ENCODE measurements around the gene SPATA1.
"Not testable (repeated sequence)": the region's sequence is repeated elsewhere in the genome, so short reads cannot be mapped to it uniquely, and the experiment has no call there.

The SPATA1 gene

GRCh38 chr1:84507887-84508286 is 1.7 kb downstream of the SPATA1 start:
- H3K27ac ChIP-seq (ENCODE audit: low read depth, low read length); H3K27me3 ChIP-seq (ENCODE audit: control insufficient read depth in 1 of 2, insufficient read depth in 2 of 2, low read length in 2 of 2); H3K9ac ChIP-seq (ENCODE audit: low read depth in 1 of 2, low read length in 2 of 2); H3K9me3 ChIP-seq (ENCODE audit: control insufficient read depth in 1 of 2, low read length in 2 of 2); H3K4me3 ChIP-seq (ENCODE audit: low read depth in 1 of 2, low read length in 2 of 2); H3K36me3 ChIP-seq (ENCODE audit: control insufficient read depth in 1 of 2, insufficient read depth in 2 of 2, low read length in 2 of 2): not testable (repeated sequence)
- peaks cover 23 to 25% of the 10 kb centered on the region in 2 donors for H3K4me1 ChIP-seq (ENCODE audit: control insufficient read depth in 1 of 2, insufficient read depth in 2 of 2, low read length in 2 of 2)

- H3K36me3 ChIP-seq (ENCODE audit: control insufficient read depth in 1 of 2, insufficient read depth in 2 of 2, low read length in 2 of 2): no peaks in the 10 kb centered on the region
- no peak overlapping the region for H3K4me3 ChIP-seq (ENCODE audit: low read depth in 1 of 2, low read length in 2 of 2)
- H3K27ac ChIP-seq (ENCODE audit: low read depth, low read length): no peak overlapping the region
- no peaks in the 10 kb centered on the region for H3K27me3 ChIP-seq (ENCODE audit: control insufficient read depth in 1 of 2, insufficient read depth in 2 of 2, low read length in 2 of 2)
- peaks cover 16 to 19% of the 10 kb centered on the region in 2 donors for H3K4me1 ChIP-seq (ENCODE audit: control insufficient read depth in 1 of 2, insufficient read depth in 2 of 2, low read length in 2 of 2)
- H3K9ac ChIP-seq (ENCODE audit: low read depth in 1 of 2, low read length in 2 of 2): no peak overlapping the region
- peaks cover 0 to 6% of the 10 kb centered on the region in 2 donors for H3K9me3 ChIP-seq (ENCODE audit: control insufficient read depth in 1 of 2, low read length in 2 of 2)
Observed at GRCh38 chr1:84508510-84508909, 2.3 kb downstream of the SPATA1 start.

- H3K9me3 ChIP-seq (ENCODE audit: control insufficient read depth in 1 of 2, low read length in 2 of 2): peaks cover 0 to 6% of the 10 kb centered on the region in 2 donors
- no peak overlapping the region for H3K27ac ChIP-seq (ENCODE audit: low read depth, low read length)
- H3K27me3 ChIP-seq (ENCODE audit: control insufficient read depth in 1 of 2, insufficient read depth in 2 of 2, low read length in 2 of 2): no peaks in the 10 kb centered on the region
- no peak overlapping the region for H3K4me3 ChIP-seq (ENCODE audit: low read depth in 1 of 2, low read length in 2 of 2)
- H3K36me3 ChIP-seq (ENCODE audit: control insufficient read depth in 1 of 2, insufficient read depth in 2 of 2, low read length in 2 of 2): no peaks in the 10 kb centered on the region
- H3K9ac ChIP-seq (ENCODE audit: low read depth in 1 of 2, low read length in 2 of 2): no peak overlapping the region
- peaks cover 11 to 14% of the 10 kb centered on the region in 2 donors for H3K4me1 ChIP-seq (ENCODE audit: control insufficient read depth in 1 of 2, insufficient read depth in 2 of 2, low read length in 2 of 2)
Observed at GRCh38 chr1:84509029-84509428, 2.8 kb downstream of the SPATA1 start.

- Histone ChIP-seq H3K9ac (ENCODE audit: low read depth in 1 of 2, low read length in 2 of 2) (no peak overlapping the region), H3K27ac (ENCODE audit: low read depth, low read length) (no peak overlapping the region), H3K4me3 (ENCODE audit: low read depth in 1 of 2, low read length in 2 of 2) (no peak overlapping the region), H3K4me1 (ENCODE audit: control insufficient read depth in 1 of 2, insufficient read depth in 2 of 2, low read length in 2 of 2) (peaks cover 5% of the 10 kb centered on the region in 2 donors), H3K36me3 (ENCODE audit: control insufficient read depth in 1 of 2, insufficient read depth in 2 of 2, low read length in 2 of 2) (no peaks in the 10 kb centered on the region), H3K27me3 (ENCODE audit: control insufficient read depth in 1 of 2, insufficient read depth in 2 of 2, low read length in 2 of 2) (no peaks in the 10 kb centered on the region), H3K9me3 (ENCODE audit: control insufficient read depth in 1 of 2, low read length in 2 of 2) (peaks cover 0 to 6% of the 10 kb centered on the region in 2 donors)
Observed at GRCh38 chr1:84510165-84510564, 4.0 kb downstream of the SPATA1 start.

GRCh38 chr1:84510668-84511067 is 4.5 kb downstream of the SPATA1 start:
- Histone ChIP-seq H3K27me3 (ENCODE audit: control insufficient read depth in 1 of 2, insufficient read depth in 2 of 2, low read length in 2 of 2) (no peaks in the 10 kb centered on the region), H3K4me1 (ENCODE audit: control insufficient read depth in 1 of 2, insufficient read depth in 2 of 2, low read length in 2 of 2) (peaks cover 5% of the 10 kb centered on the region in 2 donors), H3K9me3 (ENCODE audit: control insufficient read depth in 1 of 2, low read length in 2 of 2) (peaks cover 0 to 6% of the 10 kb centered on the region in 2 donors), H3K27ac (ENCODE audit: low read depth, low read length) (no peak overlapping the region), H3K4me3 (ENCODE audit: low read depth in 1 of 2, low read length in 2 of 2) (no peak overlapping the region), H3K9ac (ENCODE audit: low read depth in 1 of 2, low read length in 2 of 2) (no peak overlapping the region), H3K36me3 (ENCODE audit: control insufficient read depth in 1 of 2, insufficient read depth in 2 of 2, low read length in 2 of 2) (no peaks in the 10 kb centered on the region)

- H3K9ac ChIP-seq (ENCODE audit: low read depth in 1 of 2, low read length in 2 of 2): no peak overlapping the region
- H3K27ac ChIP-seq (ENCODE audit: low read depth, low read length): no peak overlapping the region
- no peaks in the 10 kb centered on the region for H3K27me3 ChIP-seq (ENCODE audit: control insufficient read depth in 1 of 2, insufficient read depth in 2 of 2, low read length in 2 of 2)
- H3K9me3 ChIP-seq (ENCODE audit: control insufficient read depth in 1 of 2, low read length in 2 of 2): no peaks in the 10 kb centered on the region
- no peak overlapping the region for H3K4me3 ChIP-seq (ENCODE audit: low read depth in 1 of 2, low read length in 2 of 2)
- H3K36me3 ChIP-seq (ENCODE audit: control insufficient read depth in 1 of 2, insufficient read depth in 2 of 2, low read length in 2 of 2): no peaks in the 10 kb centered on the region
- no peaks in the 10 kb centered on the region for H3K4me1 ChIP-seq (ENCODE audit: control insufficient read depth in 1 of 2, insufficient read depth in 2 of 2, low read length in 2 of 2)
Observed at GRCh38 chr1:84524590-84524989, 18.4 kb downstream of the SPATA1 start.

GRCh38 chr1:84525779-84526178 is 19.6 kb downstream of the SPATA1 start:
- Histone ChIP-seq H3K4me1 (ENCODE audit: control insufficient read depth in 1 of 2, insufficient read depth in 2 of 2, low read length in 2 of 2) (no peaks in the 10 kb centered on the region), H3K4me3 (ENCODE audit: low read depth in 1 of 2, low read length in 2 of 2) (no peak overlapping the region), H3K9ac (ENCODE audit: low read depth in 1 of 2, low read length in 2 of 2) (no peak overlapping the region), H3K36me3 (ENCODE audit: control insufficient read depth in 1 of 2, insufficient read depth in 2 of 2, low read length in 2 of 2) (no peaks in the 10 kb centered on the region), H3K9me3 (ENCODE audit: control insufficient read depth in 1 of 2, low read length in 2 of 2) (no peaks in the 10 kb centered on the region), H3K27me3 (ENCODE audit: control insufficient read depth in 1 of 2, insufficient read depth in 2 of 2, low read length in 2 of 2) (no peaks in the 10 kb centered on the region), H3K27ac (ENCODE audit: low read depth, low read length) (no peak overlapping the region)

GRCh38 chr1:84538599-84538998 is 32.4 kb downstream of the SPATA1 start:
- Histone ChIP-seq H3K9me3 (ENCODE audit: control insufficient read depth in 1 of 2, low read length in 2 of 2) (no peaks in the 10 kb centered on the region), H3K4me3 (ENCODE audit: low read depth in 1 of 2, low read length in 2 of 2) (no peak overlapping the region), H3K27me3 (ENCODE audit: control insufficient read depth in 1 of 2, insufficient read depth in 2 of 2, low read length in 2 of 2) (no peaks in the 10 kb centered on the region), H3K36me3 (ENCODE audit: control insufficient read depth in 1 of 2, insufficient read depth in 2 of 2, low read length in 2 of 2) (peaks cover 0 to 7% of the 10 kb centered on the region in 2 donors), H3K27ac (ENCODE audit: low read depth, low read length) (no peak overlapping the region), H3K9ac (ENCODE audit: low read depth in 1 of 2, low read length in 2 of 2) (no peak overlapping the region), H3K4me1 (ENCODE audit: control insufficient read depth in 1 of 2, insufficient read depth in 2 of 2, low read length in 2 of 2) (no peaks in the 10 kb centered on the region)

GRCh38 chr1:84539972-84540371 is 33.8 kb downstream of the SPATA1 start:
- Histone ChIP-seq H3K4me1 (ENCODE audit: control insufficient read depth in 1 of 2, insufficient read depth in 2 of 2, low read length in 2 of 2) (no peaks in the 10 kb centered on the region), H3K4me3 (ENCODE audit: low read depth in 1 of 2, low read length in 2 of 2) (no peak overlapping the region), H3K9ac (ENCODE audit: low read depth in 1 of 2, low read length in 2 of 2) (no peak overlapping the region), H3K27me3 (ENCODE audit: control insufficient read depth in 1 of 2, insufficient read depth in 2 of 2, low read length in 2 of 2) (no peaks in the 10 kb centered on the region), H3K36me3 (ENCODE audit: control insufficient read depth in 1 of 2, insufficient read depth in 2 of 2, low read length in 2 of 2) (peaks cover 0 to 7% of the 10 kb centered on the region in 2 donors), H3K27ac (ENCODE audit: low read depth, low read length) (no peak overlapping the region), H3K9me3 (ENCODE audit: control insufficient read depth in 1 of 2, low read length in 2 of 2) (no peaks in the 10 kb centered on the region)

- Histone ChIP-seq H3K4me1 (ENCODE audit: control insufficient read depth in 1 of 2, insufficient read depth in 2 of 2, low read length in 2 of 2) (no peaks in the 10 kb centered on the region), H3K4me3 (ENCODE audit: low read depth in 1 of 2, low read length in 2 of 2) (no peak overlapping the region), H3K9ac (ENCODE audit: low read depth in 1 of 2, low read length in 2 of 2) (no peak overlapping the region), H3K36me3 (ENCODE audit: control insufficient read depth in 1 of 2, insufficient read depth in 2 of 2, low read length in 2 of 2) (peaks cover 0 to 7% of the 10 kb centered on the region in 2 donors), H3K27me3 (ENCODE audit: control insufficient read depth in 1 of 2, insufficient read depth in 2 of 2, low read length in 2 of 2) (no peaks in the 10 kb centered on the region), H3K9me3 (ENCODE audit: control insufficient read depth in 1 of 2, low read length in 2 of 2) (no peaks in the 10 kb centered on the region), H3K27ac (ENCODE audit: low read depth, low read length) (no peak overlapping the region)
Observed at GRCh38 chr1:84540759-84541158, 34.6 kb downstream of the SPATA1 start.

- Histone ChIP-seq H3K4me3 (ENCODE audit: low read depth in 1 of 2, low read length in 2 of 2) (no peak overlapping the region), H3K36me3 (ENCODE audit: control insufficient read depth in 1 of 2, insufficient read depth in 2 of 2, low read length in 2 of 2) (peaks cover 0 to 7% of the 10 kb centered on the region in 2 donors), H3K27ac (ENCODE audit: low read depth, low read length) (no peak overlapping the region), H3K4me1 (ENCODE audit: control insufficient read depth in 1 of 2, insufficient read depth in 2 of 2, low read length in 2 of 2) (no peaks in the 10 kb centered on the region), H3K27me3 (ENCODE audit: control insufficient read depth in 1 of 2, insufficient read depth in 2 of 2, low read length in 2 of 2) (no peaks in the 10 kb centered on the region), H3K9ac (ENCODE audit: low read depth in 1 of 2, low read length in 2 of 2) (no peak overlapping the region), H3K9me3 (ENCODE audit: control insufficient read depth in 1 of 2, low read length in 2 of 2) (no peaks in the 10 kb centered on the region)
Observed at GRCh38 chr1:84541679-84542078, 35.5 kb downstream of the SPATA1 start.
